ENCODE measurements around the gene EIF4G2.

The EIF4G2 gene

GRCh38 chr11:10807493-10808234 lies 1.1 kb downstream of the EIF4G2 start:
- DNase-seq: peak; percentile 82

DNA sequence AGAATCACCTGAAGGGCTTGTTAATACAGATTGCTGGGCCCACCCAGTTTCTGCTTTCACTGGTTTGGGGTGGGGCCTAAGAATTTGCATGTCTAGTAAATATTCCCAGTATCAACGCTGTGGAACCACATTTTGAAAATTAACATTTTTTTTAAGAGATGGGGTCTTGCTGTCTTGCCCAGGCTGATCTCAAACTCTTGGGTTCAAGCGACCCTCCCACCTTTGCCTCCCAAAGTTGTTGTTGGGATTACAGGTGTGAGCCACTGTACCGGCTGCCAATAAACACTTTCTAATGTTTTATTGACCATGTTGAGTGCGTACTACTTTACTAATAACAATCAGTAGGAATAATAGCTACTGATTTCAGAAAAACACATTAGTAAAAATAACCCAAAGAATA lies 2.5 kb downstream of the EIF4G2 start:
- DNase-seq: no peak

- DNase-seq: no peak
Measured at GRCh38 chr11:10805741-10806140, 3.0 kb downstream of the EIF4G2 start.

GRCh38 chr11:10803676-10804075 lies 5.0 kb downstream of the EIF4G2 start:
- no peak for DNase-seq

DNA sequence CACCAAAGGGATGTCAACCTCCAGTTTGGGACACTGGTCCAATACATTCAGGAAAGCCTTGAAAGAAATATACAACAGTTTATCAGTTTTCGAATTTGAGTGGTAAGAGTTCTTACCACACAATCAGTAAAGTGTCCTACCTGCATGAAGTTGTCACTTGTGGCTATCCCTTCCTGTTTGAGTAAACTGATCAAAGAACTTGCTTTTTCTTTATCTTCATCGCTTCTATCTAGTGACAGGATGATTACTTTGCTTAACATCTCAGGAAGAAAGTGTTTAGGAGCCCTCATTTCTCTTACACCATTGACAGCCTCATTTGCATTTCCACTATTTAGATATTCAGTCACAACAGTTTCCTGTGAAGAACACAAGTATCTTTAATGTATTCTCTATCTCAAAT lies 8.4 kb downstream of the EIF4G2 start:
- DNase-seq: no peak

GRCh38 chr11:10798330-10798928 lies 10.3 kb downstream of the EIF4G2 start:
- DNase-seq: no peak

GRCh38 chr11:10797531-10797930 lies 11.2 kb downstream of the EIF4G2 start:
- no peak for DNase-seq

DNA sequence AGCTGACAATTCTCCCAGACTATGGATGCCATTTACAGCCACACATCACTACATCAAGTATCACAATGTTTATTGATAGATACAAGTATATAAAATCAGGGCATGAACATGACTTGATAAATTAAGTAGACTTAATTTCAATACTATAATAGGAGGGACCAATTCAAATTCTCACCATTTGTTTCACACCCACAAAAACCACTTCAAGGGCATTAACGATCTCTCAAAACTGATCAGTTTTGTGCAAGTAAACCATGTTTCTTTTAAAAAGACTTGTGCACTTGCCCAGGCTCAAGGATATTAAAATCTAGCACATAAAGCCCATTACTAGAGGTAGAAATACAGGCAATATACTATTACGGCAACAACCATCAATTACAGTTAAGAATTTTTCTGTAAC lies 11.7 kb downstream of the EIF4G2 start:
- DNase-seq: no peak

DNA sequence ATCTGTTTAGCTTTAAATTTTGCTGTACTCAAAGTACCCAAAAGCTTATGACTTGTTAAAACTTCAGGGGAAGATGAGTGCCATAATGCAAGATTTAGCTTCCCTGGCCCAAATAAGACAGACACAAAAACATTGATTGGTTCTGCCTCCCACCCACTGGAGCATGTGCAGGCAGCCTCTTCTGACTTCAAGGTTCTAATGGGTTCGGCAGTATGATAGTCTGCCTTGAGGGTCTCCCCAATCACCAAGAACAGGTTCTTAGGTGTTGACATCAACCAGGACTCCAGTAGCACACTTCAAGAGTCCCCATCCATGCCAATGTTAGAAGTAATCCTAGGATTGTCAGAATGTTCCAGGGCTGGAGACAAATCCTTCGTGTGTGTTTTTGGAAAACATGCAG lies 12.5 kb downstream of the EIF4G2 start:
- no peak for DNase-seq

DNA sequence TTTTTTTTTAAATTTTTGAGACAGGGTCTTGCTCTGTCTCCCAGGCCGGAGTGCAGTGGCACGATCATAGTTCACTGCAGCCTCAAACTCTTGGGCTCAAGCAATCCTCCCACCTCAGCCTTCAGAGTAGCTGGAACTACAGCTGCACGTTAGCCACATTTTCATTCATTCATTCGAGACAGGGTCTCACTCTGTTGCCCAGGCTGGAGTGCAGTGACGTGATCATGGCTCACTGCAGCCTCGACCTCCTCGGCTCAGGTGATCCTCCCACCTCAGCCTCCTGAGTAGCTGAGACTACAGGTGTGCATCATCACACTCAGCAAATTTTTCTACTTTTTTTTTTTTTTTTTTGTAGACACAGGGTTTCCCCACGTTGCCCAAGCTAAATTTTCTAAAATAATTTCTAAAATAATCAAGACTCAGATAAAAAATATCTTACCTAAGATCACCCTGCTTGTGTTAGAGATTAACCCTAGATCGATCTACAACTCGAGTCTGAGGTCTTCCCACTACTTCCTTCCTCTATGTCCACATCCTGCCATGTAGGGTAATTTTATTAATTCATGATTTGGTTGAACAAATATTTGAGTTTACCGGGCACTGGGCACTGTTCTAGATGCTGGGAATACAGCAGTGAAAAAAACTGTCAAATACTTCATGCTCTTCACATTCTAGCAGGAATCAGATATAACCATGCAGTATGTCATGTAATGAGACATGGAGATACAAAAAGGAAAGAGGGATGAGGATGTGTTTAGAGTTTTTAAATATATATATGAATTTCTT lies 15.1 kb downstream of the EIF4G2 start:
- DNase-seq: peak; percentile 9

DNA sequence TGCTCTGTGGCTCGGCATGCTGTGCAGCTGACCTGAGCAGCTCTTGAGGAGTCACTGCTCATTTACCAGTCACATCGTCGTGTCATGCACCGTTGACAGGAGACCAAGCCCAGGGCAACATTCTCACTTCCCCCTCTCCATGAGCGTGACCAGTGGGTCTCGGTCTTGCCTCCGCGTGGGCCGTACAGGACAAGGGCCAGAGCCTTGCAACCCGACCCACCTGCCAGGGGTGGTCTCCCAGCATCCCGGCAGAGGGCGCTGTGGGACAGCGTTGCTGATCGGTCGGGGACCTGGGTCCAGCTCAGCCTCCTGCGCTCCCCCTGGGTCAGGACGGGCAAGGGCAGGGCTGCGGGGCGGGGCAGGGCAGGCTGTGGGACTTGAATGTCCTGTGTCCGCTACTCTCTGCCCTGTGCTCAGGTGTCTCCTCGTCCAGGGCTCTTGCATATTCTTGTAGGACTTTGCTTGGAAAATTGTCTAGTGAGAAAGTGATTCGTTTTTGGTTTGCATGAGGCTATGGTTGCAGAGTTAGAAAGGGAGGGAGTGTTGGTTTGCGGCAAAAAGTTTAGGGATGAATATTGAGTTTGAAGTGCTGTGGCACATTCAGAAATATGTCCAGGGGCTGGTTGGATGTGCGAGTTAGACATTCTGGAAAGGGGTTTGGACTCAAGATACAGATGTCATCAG lies 16.2 kb downstream of the EIF4G2 start:
- DNase-seq: peak; percentile 81

GRCh38 chr11:10786451-10786850 lies 22.3 kb downstream of the EIF4G2 start:
- no peak for DNase-seq

DNA sequence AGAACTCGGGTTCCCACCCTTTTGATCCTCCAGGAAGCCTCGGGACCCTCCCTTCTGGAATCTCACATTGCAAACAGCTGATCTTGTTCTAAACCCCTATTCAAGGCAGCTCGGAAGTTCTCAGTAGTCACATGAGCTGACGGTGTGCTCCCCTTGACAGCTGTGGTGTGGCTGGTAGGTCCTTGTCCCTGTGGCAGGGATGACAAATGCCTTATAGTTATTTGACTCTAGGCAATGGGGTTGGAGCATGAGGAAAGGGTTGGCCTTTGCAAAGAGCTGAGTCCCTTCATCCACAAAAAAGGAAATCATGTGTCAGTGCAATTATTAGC lies 23.6 kb downstream of the EIF4G2 start:
- DNase-seq: no peak

DNA sequence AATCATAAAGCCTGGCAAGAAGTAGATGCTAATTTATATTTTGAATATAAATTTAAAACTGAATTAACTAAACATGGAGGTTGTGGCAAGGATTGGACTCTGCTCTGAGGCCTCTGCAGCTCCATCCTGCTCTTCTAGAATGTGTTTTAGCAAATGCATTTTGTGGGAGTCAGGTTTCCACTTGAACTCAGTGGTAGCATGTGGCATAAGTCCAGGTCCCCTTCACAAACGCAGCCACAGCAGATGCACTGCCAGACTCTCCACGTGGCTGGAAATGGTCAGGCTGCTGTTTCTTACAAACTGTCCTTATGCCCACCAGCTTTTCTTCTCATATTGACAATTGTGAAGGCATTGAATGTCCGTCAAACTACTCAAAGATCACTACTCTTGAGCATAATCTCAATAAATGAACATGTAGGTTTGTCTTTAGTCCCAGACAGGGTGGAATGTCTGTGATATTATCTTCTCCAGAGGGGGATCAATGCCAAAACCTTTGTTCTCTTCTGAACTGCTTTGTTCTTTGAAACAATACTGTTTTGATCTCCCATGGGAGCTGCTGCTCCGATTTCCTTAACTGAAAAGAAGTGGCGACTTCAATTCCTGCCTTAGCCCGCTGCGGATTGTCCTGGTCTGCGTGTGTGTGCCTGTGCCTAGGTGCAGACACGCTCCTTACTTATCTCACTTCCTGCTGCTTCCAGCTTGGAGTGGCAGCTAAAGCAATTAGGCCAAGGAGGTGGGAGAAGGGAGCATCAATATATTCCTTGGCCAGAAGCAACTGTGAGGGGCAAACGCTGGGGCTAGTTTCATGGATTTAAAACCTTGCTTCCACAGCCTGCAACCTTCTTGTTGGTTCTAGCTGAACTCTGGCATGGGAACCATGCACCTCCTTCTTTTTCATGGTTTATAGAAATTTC lies 24.2 kb downstream of the EIF4G2 start:
- DNase-seq: peak; percentile 18

- no peak for DNase-seq
Measured at GRCh38 chr11:10780040-10780439, 28.7 kb downstream of the EIF4G2 start.

GRCh38 chr11:10779086-10779485 lies 29.6 kb downstream of the EIF4G2 start:
- DNase-seq: no peak

DNA sequence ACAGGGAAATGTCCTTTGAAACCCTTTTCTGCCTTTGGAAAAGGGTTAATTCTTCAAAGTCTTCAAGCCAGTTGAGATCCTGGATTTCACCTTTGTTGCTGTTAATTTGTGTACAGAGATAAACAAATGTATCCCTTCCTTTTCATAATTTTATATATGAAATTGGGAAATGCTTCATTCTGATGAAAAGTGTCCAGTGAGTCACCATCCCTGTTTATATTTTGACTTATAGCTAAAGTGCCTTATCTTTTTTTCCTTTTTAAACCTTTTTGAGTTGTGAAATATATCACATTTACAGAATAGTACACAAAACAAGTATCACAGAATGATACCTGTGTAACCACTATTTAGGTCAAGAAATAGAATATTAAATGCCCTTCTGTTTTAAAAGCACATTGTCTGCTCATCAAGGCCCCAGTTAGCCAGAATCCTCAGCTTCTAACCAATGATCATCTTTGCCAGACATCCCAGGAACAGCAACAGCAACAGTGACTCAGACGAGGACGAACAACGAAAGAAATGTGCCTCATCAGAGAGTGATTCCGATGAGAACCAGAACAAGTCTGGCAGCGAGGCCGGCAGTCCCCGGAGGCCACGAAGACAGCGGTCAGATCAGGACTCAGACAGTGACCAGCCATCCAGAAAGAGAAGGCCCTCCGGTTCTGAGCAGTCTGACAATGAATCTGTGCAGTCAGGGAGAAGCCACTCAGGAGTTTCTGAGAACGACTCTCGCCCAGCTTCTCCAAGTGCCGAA lies 30.3 kb downstream of the EIF4G2 start:
- no peak for DNase-seq

DNA sequence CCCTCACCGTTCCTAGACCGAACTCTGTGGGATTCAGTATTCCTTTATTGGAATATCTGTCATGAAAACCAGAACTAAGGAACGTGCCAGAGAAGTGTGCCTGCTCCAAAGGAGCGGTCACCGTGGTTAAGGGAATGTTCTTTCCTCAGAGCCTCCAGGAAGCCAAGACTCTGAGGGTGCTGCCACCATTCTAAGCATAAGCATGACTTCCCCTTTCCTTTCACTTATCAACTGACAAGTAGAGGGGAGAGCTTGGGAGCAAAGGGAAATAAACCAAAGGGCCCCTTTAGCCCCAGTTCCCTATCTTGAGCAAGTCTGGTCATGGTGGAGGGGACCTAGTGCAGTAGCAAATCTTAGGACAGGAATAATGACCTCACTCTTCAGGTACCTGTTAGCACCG lies 30.9 kb downstream of the EIF4G2 start:
- no peak for DNase-seq

DNA sequence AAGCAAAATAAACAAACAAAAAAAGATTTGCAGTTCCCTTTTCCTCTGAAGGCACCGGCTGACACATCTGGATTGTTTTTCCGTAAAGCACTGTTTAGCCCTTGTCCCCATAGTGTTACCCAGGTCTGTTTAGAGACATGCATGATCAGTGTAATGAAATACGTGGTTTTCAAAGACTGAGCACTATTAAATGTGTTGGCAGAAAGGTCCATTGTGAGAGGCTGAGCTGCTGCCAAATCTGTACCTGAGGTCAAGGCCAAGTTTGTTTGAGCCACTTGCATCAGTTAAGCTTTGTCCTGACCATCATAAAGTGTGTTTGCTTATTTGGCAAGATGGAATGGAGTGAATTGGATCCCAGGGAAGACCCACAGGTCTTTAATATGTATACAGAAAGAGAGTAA lies 31.3 kb downstream of the EIF4G2 start:
- DNase-seq: no peak

- DNase-seq: no peak
Measured at GRCh38 chr11:10774811-10775210, 33.9 kb downstream of the EIF4G2 start.

- no peak for DNase-seq
Measured at GRCh38 chr11:10771457-10771856, 37.3 kb downstream of the EIF4G2 start.
